ENCODE measurements around the gene OPN1MW2.
"Not testable (repeated sequence)": the region's sequence is repeated elsewhere in the genome, so short reads cannot be mapped to it uniquely, and the experiment has no call there.

DNA sequence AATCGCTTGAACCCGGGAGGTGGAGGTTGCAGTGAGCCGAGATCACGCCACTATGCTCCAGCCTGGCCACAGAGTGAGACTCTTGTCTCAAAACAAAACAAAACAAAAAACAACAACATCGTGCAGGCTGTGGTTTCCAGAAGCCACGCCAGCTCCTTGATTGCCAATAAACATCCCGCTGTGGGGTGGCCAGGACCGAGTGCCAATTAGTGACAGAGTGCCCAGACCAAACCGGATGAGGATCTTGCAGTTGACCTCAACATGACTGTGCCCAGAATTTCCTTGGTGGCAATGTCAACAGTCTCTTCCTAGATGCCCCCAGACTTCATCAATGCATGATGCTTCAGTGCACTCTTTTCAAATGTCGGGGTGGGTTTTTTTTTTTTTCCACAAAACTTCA lies 39.2 kb downstream of the OPN1MW2 start:
- TF ChIP-seq CTCF, POLR2A (IDR thresholded peaks at IDR 0.05): not testable (repeated sequence)

Data from heart left ventricle (tissue), 13 donors.